Gastroesophageal sphincter (tissue), 4 donors: ENCODE data around the gene IL21. TPM values are rescaled to one million over a fixed set of nuclear protein-coding genes. Genes with fewer than 3 reads are reported as not detected.

Experiments used
- ATAC-seq: fragments of 150-250 bp; one replicate; pipeline ENCODE4 v1.9.1; 2016; ENCODE audit warnings: mild to moderate bottlenecking, moderate library complexity
- H3K27ac ChIP-seq, 4 donors: fragments of 200-600 bp; sonication (generic) in 3 of 4; 1 replicate in 3 of 4; 2 replicates in 1 of 4; pipeline ENCODE4 v1.5.1; 2016 to 2019
- H3K27me3 ChIP-seq: fragments of 200-600 bp; sonication (generic); one replicate; pipeline ENCODE4 v1.5.1; 2019
- H3K36me3 ChIP-seq, 2 donors: fragments of 200-600 bp; sonication (generic); one replicate each; pipeline ENCODE4 v1.5.1; 2019; ENCODE audit warnings: control low read depth in 1 of 2
- H3K4me1 ChIP-seq, 3 donors: fragments of 200-600 bp; sonication (generic); 1 replicate in 2 of 3; 2 replicates in 1 of 3; pipeline ENCODE4 v1.5.1; 2016 to 2019; ENCODE audit warnings: control low read depth in 2 of 3
- H3K4me3 ChIP-seq, 2 donors: fragments of 200-600 bp; sonication (generic); one replicate each; pipeline ENCODE4 v1.5.1; 2019; ENCODE audit warnings: mild to moderate bottlenecking in 1 of 2, moderate library complexity in 1 of 2
- H3K9me3 ChIP-seq, 3 donors: fragments of 200-600 bp; sonication (generic); one replicate each; pipeline ENCODE4 v1.5.1; 2017 to 2019; ENCODE audit warnings: control low read depth in 2 of 3
- CTCF ChIP-seq, 4 experiments: fragments of 200-600 bp in 2 of 4; fragments of 450-650 bp in 2 of 4; sonication (generic) in 1 of 4; IDR thresholded peaks; one replicate each; pipeline ENCODE4 v1.5.1; 2017 to 2019; ENCODE audit warnings: antibody characterized with exemption in 4 of 4, mild to moderate bottlenecking in 2 of 4, moderate library complexity in 2 of 4
- EP300 ChIP-seq: sonication (generic); formaldehyde crosslinking; IDR thresholded peaks from one replicate; pipeline ENCODE4 v1.6.1; 2017; ENCODE audit warnings: antibody characterized with exemption, mild to moderate bottlenecking
- POLR2A ChIP-seq, 2 donors: fragments of 450-650 bp; IDR thresholded peaks; one replicate each; pipeline ENCODE4 v1.6.1; 2017; ENCODE audit warnings: antibody characterized with exemption in 2 of 2, mild to moderate bottlenecking in 2 of 2, moderate library complexity in 1 of 2
- POLR2AphosphoS5 ChIP-seq: sonication (generic); formaldehyde crosslinking; IDR thresholded peaks from one replicate; pipeline ENCODE4 v1.6.1; 2017; ENCODE audit warnings: antibody characterized with exemption
- WGBS, 2 donors: methylation state at CpG; one replicate each; pipeline ENCODE4 v1.1.5; 2018; ENCODE audit warnings: low coverage in 1 of 2; 5-methylcytosine and 5-hydroxymethylcytosine counted together
- total RNA-seq, 4 donors: library from RNA; depleted of rRNA; stranded (reverse); fragments of >200 nt; gene quantifications; one replicate each; pipeline ENCODE4 v1.1.0, GENCODE V29; 2016

The IL21 gene
- total RNA-seq, 4 donors from 2014 or later: 0.12 TPM; not detected in 3

- no peaks in the 10 kb centered on the region for H3K36me3 ChIP-seq
- 60 to 63% methylated on average over 8 to 9 of the region's 9 CpGs for WGBS, 2 donors
- no peaks in the 10 kb centered on the region for H3K9me3 ChIP-seq
- H3K4me1 ChIP-seq: peaks cover 0 to 24% (median 7%) of the 10 kb centered on the region in 3 donors
- no peak for ATAC-seq
- no peak overlapping the region for H3K4me3 ChIP-seq
- no peak overlapping the region for H3K27ac ChIP-seq
- H3K27me3 ChIP-seq: no peaks in the 10 kb centered on the region
- TF ChIP-seq POLR2AphosphoS5 (no peak), CTCF (IDR thresholded peaks at IDR 0.05) (no peak), POLR2A (IDR thresholded peaks at IDR 0.05) (no peak), EP300 (no peak)
Measured at GRCh38 chr4:122663814-122664610, 43.1 kb upstream of the IL21 start.

GRCh38 chr4:122663291-122663690, 42.4 kb upstream of the IL21 start:
- Histone ChIP-seq H3K4me3 (no peak overlapping the region), H3K36me3 (no peaks in the 10 kb centered on the region), H3K27me3 (no peaks in the 10 kb centered on the region), H3K4me1 (peaks cover 0 to 24% (median 7%) of the 10 kb centered on the region in 3 donors), H3K9me3 (no peaks in the 10 kb centered on the region), H3K27ac (no peak overlapping the region)
- ATAC-seq: no peak
- no peak for TF ChIP-seq POLR2A (IDR thresholded peaks at IDR 0.05)
- TF ChIP-seq EP300: no peak
- TF ChIP-seq CTCF (IDR thresholded peaks at IDR 0.05): no peak
- TF ChIP-seq POLR2AphosphoS5: no peak
- WGBS, 2 donors: 17% methylated on average over 1 of the region's 1 CpG; no CpG with 5 or more reads in 1 of the 2 donors

- Histone ChIP-seq H3K4me3 (no peak overlapping the region), H3K36me3 (no peaks in the 10 kb centered on the region), H3K9me3 (no peaks in the 10 kb centered on the region), H3K27me3 (no peaks in the 10 kb centered on the region), H3K4me1 (peaks cover 0 to 24% (median 7%) of the 10 kb centered on the region in 3 donors), H3K27ac (no peak overlapping the region)
- TF ChIP-seq POLR2AphosphoS5: no peak
- TF ChIP-seq POLR2A (IDR thresholded peaks at IDR 0.05): no peak
- TF ChIP-seq CTCF (IDR thresholded peaks at IDR 0.05): no peak
- TF ChIP-seq EP300: no peak
- ATAC-seq: no peak
- 67 to 79% methylated on average over 1 to 2 of the region's 2 CpGs for WGBS, 2 donors
Measured at GRCh38 chr4:122662701-122663100, 41.8 kb upstream of the IL21 start.

- 59 to 82% methylated on average over 3 to 4 of the region's 4 CpGs for WGBS, 2 donors
- H3K27ac ChIP-seq: no peak overlapping the region
Measured at GRCh38 chr4:122661176-122662160, 40.6 kb upstream of the IL21 start.

More at GRCh38 chr4:122661176-122662160, 40.6 kb upstream of the IL21 start:
- H3K36me3 ChIP-seq: no peaks in the 10 kb centered on the region
- TF ChIP-seq POLR2AphosphoS5 (no peak), EP300 (no peak), POLR2A (IDR thresholded peaks at IDR 0.05) (no peak), CTCF (IDR thresholded peaks at IDR 0.05) (no peak)
- H3K9me3 ChIP-seq: peaks cover 0 to 8% (median 0%) of the 10 kb centered on the region in 3 donors
- peaks cover 0 to 16% (median 6%) of the 10 kb centered on the region in 3 donors for H3K4me1 ChIP-seq
- no peaks in the 10 kb centered on the region for H3K27me3 ChIP-seq
- no peak for ATAC-seq
- no peak overlapping the region for H3K4me3 ChIP-seq
